Measurements from ENCODE around the gene NR5A1. TPM values are rescaled to one million over a fixed set of nuclear protein-coding genes. Genes with fewer than 3 reads are reported as not detected.

The NR5A1 gene
- total RNA-seq, 4 donors from 2014 or later: not detected

DNA sequence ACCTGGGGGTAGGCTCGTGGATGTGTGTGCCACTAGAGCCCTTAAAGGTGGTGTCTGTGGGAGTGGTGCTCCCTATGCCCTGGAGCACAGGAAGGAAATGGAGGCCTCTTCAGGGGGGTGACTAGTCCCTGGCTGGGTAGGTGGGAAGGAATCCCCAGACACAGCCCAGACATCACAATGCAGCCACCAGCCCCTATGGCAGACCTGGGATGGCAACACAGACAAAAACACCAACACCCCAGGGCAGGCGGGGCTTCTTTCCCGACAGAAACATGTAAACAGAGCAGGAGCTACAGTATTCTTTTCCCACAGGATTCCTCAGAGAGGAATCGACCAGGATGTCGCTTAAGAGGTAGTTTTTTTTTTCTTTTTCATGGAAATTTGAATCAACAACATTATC is 10.4 kb upstream of the NR5A1 start:
- H3K9me3 ChIP-seq: no peaks in the 10 kb centered on the region
- no peak overlapping the region for H3K27ac ChIP-seq
- 74 to 78% methylated on average over 5 of the region's 5 CpGs for WGBS, 2 donors
- no peaks in the 10 kb centered on the region for H3K27me3 ChIP-seq
- no peaks in the 10 kb centered on the region for H3K36me3 ChIP-seq
- no peak overlapping the region for H3K4me3 ChIP-seq
- no peak for DNase-seq (ENCODE audit: low spot score in 2 of 2)
- TF ChIP-seq, protein P1, sequence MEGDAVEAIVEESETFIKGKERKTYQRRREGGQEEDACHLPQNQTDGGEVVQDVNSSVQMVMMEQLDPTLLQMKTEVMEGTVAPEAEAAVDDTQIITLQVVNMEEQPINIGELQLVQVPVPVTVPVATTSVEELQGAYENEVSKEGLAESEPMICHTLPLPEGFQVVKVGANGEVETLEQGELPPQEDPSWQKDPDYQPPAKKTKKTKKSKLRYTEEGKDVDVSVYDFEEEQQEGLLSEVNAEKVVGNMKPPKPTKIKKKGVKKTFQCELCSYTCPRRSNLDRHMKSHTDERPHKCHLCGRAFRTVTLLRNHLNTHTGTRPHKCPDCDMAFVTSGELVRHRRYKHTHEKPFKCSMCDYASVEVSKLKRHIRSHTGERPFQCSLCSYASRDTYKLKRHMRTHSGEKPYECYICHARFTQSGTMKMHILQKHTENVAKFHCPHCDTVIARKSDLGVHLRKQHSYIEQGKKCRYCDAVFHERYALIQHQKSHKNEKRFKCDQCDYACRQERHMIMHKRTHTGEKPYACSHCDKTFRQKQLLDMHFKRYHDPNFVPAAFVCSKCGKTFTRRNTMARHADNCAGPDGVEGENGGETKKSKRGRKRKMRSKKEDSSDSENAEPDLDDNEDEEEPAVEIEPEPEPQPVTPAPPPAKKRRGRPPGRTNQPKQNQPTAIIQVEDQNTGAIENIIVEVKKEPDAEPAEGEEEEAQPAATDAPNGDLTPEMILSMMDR (IDR thresholded peaks at IDR 0.05): no peak
- no peak for TF ChIP-seq POLR2A (IDR thresholded peaks at IDR 0.05)
- no peak for TF ChIP-seq EP300 (IDR thresholded peaks at IDR 0.05)
- peaks cover 0 to 8% (median 2%) of the 10 kb centered on the region in 4 donors for H3K4me1 ChIP-seq

DNA sequence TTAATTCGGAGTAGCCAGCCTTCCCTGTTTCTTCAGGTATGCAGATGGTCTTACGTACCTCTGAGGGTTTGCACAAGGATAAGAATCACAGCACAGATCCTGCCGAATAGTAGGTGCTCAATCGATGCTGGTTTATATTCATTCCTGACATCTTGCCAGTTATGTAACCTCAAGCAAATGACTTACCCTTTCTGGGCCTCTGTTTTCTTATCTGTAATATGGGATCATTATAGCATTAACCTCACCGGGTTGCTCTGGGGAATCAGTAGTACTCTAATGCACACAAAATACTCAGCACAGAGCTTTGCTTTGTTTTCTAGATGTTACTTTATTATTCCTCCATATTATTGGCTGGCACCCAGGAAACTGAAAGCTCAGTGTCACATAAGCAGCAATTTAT is 7.7 kb upstream of the NR5A1 start:
- Histone ChIP-seq H3K27me3 (no peaks in the 10 kb centered on the region), H3K36me3 (no peaks in the 10 kb centered on the region), H3K9me3 (no peaks in the 10 kb centered on the region), H3K4me1 (peaks cover 0 to 4% (median under 1%) of the 10 kb centered on the region in 4 donors), H3K4me3 (no peak overlapping the region), H3K27ac (no peak overlapping the region)
- WGBS, 2 donors: 63 to 66% methylated on average over 5 of the region's 5 CpGs
- TF ChIP-seq, protein P1 (IDR thresholded peaks at IDR 0.05): no peak
- TF ChIP-seq EP300 (IDR thresholded peaks at IDR 0.05) (no peak), POLR2A (IDR thresholded peaks at IDR 0.05) (no peak)
- DNase-seq (ENCODE audit: low spot score in 2 of 2): no peak

- Histone ChIP-seq H3K27ac (no peak overlapping the region), H3K36me3 (no peaks in the 10 kb centered on the region), H3K4me1 (peaks cover 0 to 4% (median 0%) of the 10 kb centered on the region in 4 donors), H3K9me3 (no peaks in the 10 kb centered on the region), H3K27me3 (no peaks in the 10 kb centered on the region), H3K4me3 (no peak overlapping the region)
- DNase-seq (ENCODE audit: low spot score in 2 of 2): no peak
- WGBS, 2 donors: 69 to 72% methylated on average over 4 of the region's 4 CpGs
- no peak for TF ChIP-seq POLR2A (IDR thresholded peaks at IDR 0.05)
- TF ChIP-seq, protein P1 (IDR thresholded peaks at IDR 0.05): no peak
These were observed 6.9 kb upstream of the NR5A1 start for GRCh38 chr9:124514125-124514524.

- 28 to 58% methylated on average over 3 to 5 of the region's 5 CpGs for WGBS, 2 donors
These were observed 6.3 kb upstream of the NR5A1 start for GRCh38 chr9:124513376-124513994.

DNA sequence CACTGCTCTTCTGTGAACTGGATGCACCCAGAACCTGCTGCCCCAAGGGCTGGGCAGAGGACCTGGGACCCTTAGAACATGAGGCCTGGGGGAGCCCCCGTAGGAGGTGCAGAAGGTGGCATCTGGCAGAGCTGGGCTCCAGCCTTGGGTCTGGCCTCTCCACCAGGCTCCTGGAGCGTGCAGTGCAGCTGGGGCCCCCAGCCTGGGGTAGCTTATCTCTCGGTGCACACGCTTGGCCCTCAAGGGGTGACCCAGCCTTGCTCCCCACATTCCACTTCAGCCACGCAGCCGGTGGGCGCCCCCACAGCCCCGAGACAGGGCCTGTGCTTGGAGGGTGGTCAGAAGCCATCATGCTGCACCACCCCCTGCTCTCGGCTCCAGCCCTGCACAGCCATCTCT is 5.6 kb upstream of the NR5A1 start:
- Histone ChIP-seq H3K4me1 (peaks cover 0 to 4% (median 0%) of the 10 kb centered on the region in 4 donors), H3K36me3 (no peaks in the 10 kb centered on the region), H3K4me3 (no peak overlapping the region), H3K27ac (no peak overlapping the region), H3K27me3 (no peaks in the 10 kb centered on the region), H3K9me3 (no peaks in the 10 kb centered on the region)
- DNase-seq (ENCODE audit: low spot score in 2 of 2): no peak
- no peak for TF ChIP-seq POLR2A (IDR thresholded peaks at IDR 0.05)
- no peak for TF ChIP-seq EP300 (IDR thresholded peaks at IDR 0.05)
- TF ChIP-seq, protein P1 (IDR thresholded peaks at IDR 0.05): no peak
- 74 to 81% methylated on average over 4 to 9 of the region's 9 CpGs for WGBS, 2 donors

More at GRCh38 chr9:124513376-124513994, 6.3 kb upstream of the NR5A1 start:
- H3K4me3 ChIP-seq: no peak overlapping the region
- H3K27me3 ChIP-seq: no peaks in the 10 kb centered on the region
- H3K9me3 ChIP-seq: no peaks in the 10 kb centered on the region
- H3K4me1 ChIP-seq: peaks cover 0 to 4% (median 0%) of the 10 kb centered on the region in 4 donors
- DNase-seq (ENCODE audit: low spot score in 2 of 2): no peak
- TF ChIP-seq, protein P1 (IDR thresholded peaks at IDR 0.05): no peak
- TF ChIP-seq EP300 (IDR thresholded peaks at IDR 0.05) (no peak), POLR2A (IDR thresholded peaks at IDR 0.05) (no peak)
- H3K27ac ChIP-seq: no peak overlapping the region
- H3K36me3 ChIP-seq: no peaks in the 10 kb centered on the region
